K562 (cell line): Measurements from ENCODE around the gene ITPKB. TPM values are rescaled to one million over a fixed set of nuclear protein-coding genes. Genes with fewer than 3 reads are reported as not detected.
A peak's percentile ranks its signal among the peaks of the same experiment; 100 is the strongest.

ENCODE experiments used
- ATAC-seq: fragments of 200-7000 bp; cut with Tn5 transposase; 3 replicates; pipeline ENCODE4 v1.9.1; 2020; ENCODE audit warnings: moderate library complexity
- BruUV-seq: library from RNA; stranded (reverse); fragments of 400-500 nt; replicated peaks from 2 replicates; lab custom pipeline; 2021; lab: Mats Ljungman, UMichigan
- CTCF ChIA-PET: fragments of 300-600 bp; formaldehyde crosslinking; extraction: SDS; loops from one replicate; lab custom pipeline; 2021; ENCODE audit warnings: low intra/inter-chr PET ratio; lab: Yijun Ruan, JAX
- POLR2A ChIA-PET: fragments of 300-600, 350-650 bp; sonication (Branson Sonifier 250); formaldehyde crosslinking; extraction: SDS; loops from one replicate; lab custom pipeline; 2021; ENCODE audit warnings: antibody characterized with exemption, inconsistent platforms; lab: Yijun Ruan, JAX
- DNase-seq, 4 experiments: peaks; one replicate each; pipeline versions ENCODE4 v3.0.0 to v3.0.0-alpha.2; 2011 to 2018; ENCODE audit warnings: low spot score in 3 of 4, mixed read lengths in 3 of 4; ENCODE audit errors: extremely low read depth in 1 of 4
- FAIRE-seq: peaks from 2 replicates; lab custom pipeline; 2011; peaks lifted over from hg19 to GRCh38; lab: Jason Lieb, UNC
- H2AFZ ChIP-seq: 2 replicates; pipeline ENCODE4 v1.6.0; 2011; ENCODE audit warnings: low read depth, low read length, control low read depth, inconsistent platforms
- H3K27ac ChIP-seq: fragments of 200-600 bp; 3 replicates; pipeline ENCODE4 v1.8.0; 2011; ENCODE audit warnings: low read depth, mild to moderate bottlenecking, control low read depth, inconsistent platforms, low read length, moderate library complexity, mixed read lengths; ENCODE audit errors: extremely low read depth
- H3K27me3 ChIP-seq, 2 experiments: fragments of 300-600 bp in 1 of 2; 2 replicates in 1 of 2; 3 replicates in 1 of 2; pipeline versions ENCODE4 v1.6.0 to v1.8.0; 2011; ENCODE audit warnings: inconsistent platforms in 2 of 2, low read length in 2 of 2, mild to moderate bottlenecking in 1 of 2, mixed read lengths in 1 of 2, moderate library complexity in 1 of 2; ENCODE audit not compliant: control insufficient read depth in 2 of 2, insufficient read depth in 2 of 2
- H3K36me3 ChIP-seq: fragments of 300-600 bp; 3 replicates; pipeline ENCODE4 v1.8.0; 2011; ENCODE audit warnings: mild to moderate bottlenecking, low read length, inconsistent platforms; ENCODE audit not compliant: control insufficient read depth, insufficient read depth
- H3K4me1 ChIP-seq, 2 experiments: fragments of 200-600 bp in 1 of 2; replicated peaks in 1 of 2; 2 replicates in 1 of 2; 3 replicates in 1 of 2; pipeline versions ENCODE4 v1.5.1 to v1.8.0; 2011; ENCODE audit warnings: inconsistent platforms in 2 of 2, low read length in 2 of 2, mild to moderate bottlenecking in 1 of 2, mixed read lengths in 1 of 2, moderate library complexity in 1 of 2; ENCODE audit not compliant: control insufficient read depth in 2 of 2, insufficient read depth in 2 of 2
- H3K4me2 ChIP-seq: 2 replicates; pipeline ENCODE4 v1.6.1; 2011; ENCODE audit warnings: low read length, control low read depth, inconsistent platforms, mixed read lengths; ENCODE audit not compliant: insufficient read depth
- H3K4me3 ChIP-seq: fragments of 200-600 bp; sonication (generic), shearing (Covaris generic); 2 replicates; pipeline ENCODE4 v1.5.1; 2016; ENCODE audit warnings: control low read depth, inconsistent platforms
- H3K79me2 ChIP-seq: fragments of 200-600 bp; 3 replicates; pipeline ENCODE4 v1.8.0; 2011; ENCODE audit warnings: low read length, inconsistent platforms; ENCODE audit not compliant: control insufficient read depth, insufficient read depth
- H3K9ac ChIP-seq, 2 experiments: 2 replicates each; pipeline versions ENCODE4 v1.6.0 to v1.6.1; 2011; ENCODE audit warnings: low read depth in 2 of 2, low read length in 2 of 2, control low read depth in 1 of 2, inconsistent platforms in 1 of 2, mild to moderate bottlenecking in 1 of 2, mixed read lengths in 1 of 2; ENCODE audit not compliant: insufficient read depth in 1 of 2
- H3K9me1 ChIP-seq: one replicate; pipeline ENCODE4 v1.6.0; 2011; ENCODE audit warnings: inconsistent platforms, mild to moderate bottlenecking, low read length, moderate library complexity; ENCODE audit not compliant: control insufficient read depth, insufficient read depth
- H3K9me3 ChIP-seq: replicated peaks from 2 replicates; pipeline ENCODE4 v1.5.1; 2011; ENCODE audit warnings: low read depth, low read length, inconsistent platforms; ENCODE audit not compliant: control insufficient read depth, insufficient read depth
- H4K20me1 ChIP-seq: replicated peaks from 2 replicates; pipeline ENCODE4 v1.6.1; 2011; ENCODE audit warnings: low read length, inconsistent platforms, mixed read lengths; ENCODE audit not compliant: control insufficient read depth, insufficient read depth
- IRF2 ChIP-seq: sonication (generic); formaldehyde crosslinking; IDR thresholded peaks from 2 replicates; pipeline ENCODE4 v1.8.1; 2022; ENCODE audit warnings: mild to moderate bottlenecking, missing genetic modification reagents
- ZNF589 ChIP-seq: fragments of 200-800 bp; sonication (Bioruptor generic); IDR thresholded peaks from 2 replicates; pipeline ENCODE4 v1.6.1; 2016; ENCODE audit warnings: low read depth, missing genetic modification characterization, missing compliant biosample characterization
- WGBS: fragments of 100-300 bp; shearing (Covaris generic); methylation state at CpG from one replicate; pipeline ENCODE4 v1.1.6; 2016; ENCODE audit warnings: low coverage, mixed read lengths; ENCODE audit not compliant: insufficient coverage; ENCODE audit errors: missing lambda C conversion rate; 5-methylcytosine and 5-hydroxymethylcytosine counted together
- in situ Hi-C: fragments of 300-500 bp; cut with MboI; formaldehyde crosslinking; loops from 4 replicates; pipeline ENCODE4 v1.15.0; 2018; ENCODE audit warnings: inconsistent platforms, mixed read lengths
- intact Hi-C: fragments of 100-400 bp; cut with micrococcal nuclease; formaldehyde crosslinking; loops from 2 replicates; pipeline ENCODE4 v1.14.2; 2022
- polyA plus RNA-seq, 8 experiments: library from polyadenylated mRNA; depleted of rRNA in 4 of 8; stranded (reverse) in 5 of 8; unstranded in 3 of 8; fragments of >200 nt; fragmentation: Nextera tagmentation in 2 of 8; fragmentation: Illumina TruSeq in 1 of 8; extraction: Ambion mirVana in 2 of 8; extraction: Trizol in 1 of 8; gene quantifications; 2 replicates each; pipeline versions ENCODE4 v1.2.1 to v1.2.3, GENCODE V29; 2011 to 2014; ENCODE audit warnings: inconsistent platforms in 1 of 8, missing spikeins in 1 of 8
- total RNA-seq, 7 experiments: library from RNA; depleted of rRNA in 6 of 7; stranded (reverse); fragments of >200 nt in 6 of 7; fragmentation: Illumina TruSeq in 2 of 7; extraction: Trizol in 2 of 7; gene quantifications; 2 replicates each; pipeline versions ENCODE4 v1.2.1 to v1.2.3, GENCODE V29; 2011 to 2021; ENCODE audit warnings: low replicate concordance in 1 of 7
- TF ChIP-seq, protein P1 (sequence below): sonication (generic); formaldehyde crosslinking; IDR thresholded peaks from 2 replicates; pipeline ENCODE4 v1.8.0; 2022; ENCODE audit warnings: missing genetic modification reagents, mild to moderate bottlenecking, moderate library complexity, borderline replicate concordance

The ITPKB gene
- total and polyA plus RNA-seq, 9 of the 15 experiments (the other 6 are each of a cell fraction or from before 2014, with no cell fraction given), result 0.01 to 0.22 TPM; not detected in 7

DNA sequence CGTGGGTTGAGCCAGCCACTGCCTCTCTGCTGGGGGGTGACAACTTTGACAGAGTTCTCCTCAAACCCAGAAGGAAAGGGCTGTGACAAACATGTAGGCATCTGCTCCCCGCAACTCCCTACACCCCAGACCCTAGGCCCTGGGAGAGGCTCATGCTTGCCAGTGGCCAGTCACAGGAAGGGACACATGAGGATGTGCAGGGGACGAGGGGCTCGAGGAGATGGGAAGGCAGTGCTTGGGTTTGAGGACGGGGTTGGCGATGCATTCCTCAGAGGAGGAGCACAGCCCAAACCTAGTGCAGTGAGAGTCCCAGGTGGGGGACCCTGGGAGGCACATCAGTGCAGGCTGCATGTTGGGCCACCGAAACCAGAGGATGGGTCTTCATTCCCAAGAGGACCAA lies 128.4 kb downstream of the ITPKB start:
- no peak for DNase-seq
- intact Hi-C loops, result no loop called here
- Histone ChIP-seq H3K4me2 (no peak overlapping the region), H3K79me2 (no peaks in the 10 kb centered on the region), H3K27ac (no peak overlapping the region), H3K4me1 (no peaks in the 10 kb centered on the region), H3K9me3 (no peaks in the 10 kb centered on the region), H3K4me3 (no peak overlapping the region), H2AFZ (no peak overlapping the region), H4K20me1 (no peaks in the 10 kb centered on the region; the same call in 1 of the 2 replicates), H3K9ac (no peak overlapping the region), H3K27me3 (peaks cover 26 to 52% of the 10 kb centered on the region in 2 experiments; a peak in 4 of 5 replicates), H3K36me3 (no peaks in the 10 kb centered on the region), H3K9me1 (peaks cover 7% of the 10 kb centered on the region)
- ChIA-PET POLR2A (interaction anchor here (0.7 kb wide), 1 partner anchor 505 kb away, joined by 3 read pairs; no protein-coding TSS in a partner anchor), CTCF (no interaction called here)
- no peak for FAIRE-seq
- ATAC-seq, result no peak
- TF ChIP-seq, protein P1, sequence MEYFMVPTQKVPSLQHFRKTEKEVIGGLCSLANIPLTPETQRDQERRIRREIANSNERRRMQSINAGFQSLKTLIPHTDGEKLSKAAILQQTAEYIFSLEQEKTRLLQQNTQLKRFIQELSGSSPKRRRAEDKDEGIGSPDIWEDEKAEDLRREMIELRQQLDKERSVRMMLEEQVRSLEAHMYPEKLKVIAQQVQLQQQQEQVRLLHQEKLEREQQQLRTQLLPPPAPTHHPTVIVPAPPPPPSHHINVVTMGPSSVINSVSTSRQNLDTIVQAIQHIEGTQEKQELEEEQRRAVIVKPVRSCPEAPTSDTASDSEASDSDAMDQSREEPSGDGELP (CRISPR knock-in tag), result no peak
- TF ChIP-seq ZNF589 (no peak), IRF2 (CRISPR knock-in tag) (0 out of 2 replicates have a peak, but pooled peaks have one; percentile 30)
- WGBS, result 2% methylated on average over 7 of the region's 7 CpGs
- in situ Hi-C loops, result no loop called here
- BruUV-seq, result no TSS peak
